ENCODE measurements around the gene MSANTD2.

MSANTD2 gene

DNA sequence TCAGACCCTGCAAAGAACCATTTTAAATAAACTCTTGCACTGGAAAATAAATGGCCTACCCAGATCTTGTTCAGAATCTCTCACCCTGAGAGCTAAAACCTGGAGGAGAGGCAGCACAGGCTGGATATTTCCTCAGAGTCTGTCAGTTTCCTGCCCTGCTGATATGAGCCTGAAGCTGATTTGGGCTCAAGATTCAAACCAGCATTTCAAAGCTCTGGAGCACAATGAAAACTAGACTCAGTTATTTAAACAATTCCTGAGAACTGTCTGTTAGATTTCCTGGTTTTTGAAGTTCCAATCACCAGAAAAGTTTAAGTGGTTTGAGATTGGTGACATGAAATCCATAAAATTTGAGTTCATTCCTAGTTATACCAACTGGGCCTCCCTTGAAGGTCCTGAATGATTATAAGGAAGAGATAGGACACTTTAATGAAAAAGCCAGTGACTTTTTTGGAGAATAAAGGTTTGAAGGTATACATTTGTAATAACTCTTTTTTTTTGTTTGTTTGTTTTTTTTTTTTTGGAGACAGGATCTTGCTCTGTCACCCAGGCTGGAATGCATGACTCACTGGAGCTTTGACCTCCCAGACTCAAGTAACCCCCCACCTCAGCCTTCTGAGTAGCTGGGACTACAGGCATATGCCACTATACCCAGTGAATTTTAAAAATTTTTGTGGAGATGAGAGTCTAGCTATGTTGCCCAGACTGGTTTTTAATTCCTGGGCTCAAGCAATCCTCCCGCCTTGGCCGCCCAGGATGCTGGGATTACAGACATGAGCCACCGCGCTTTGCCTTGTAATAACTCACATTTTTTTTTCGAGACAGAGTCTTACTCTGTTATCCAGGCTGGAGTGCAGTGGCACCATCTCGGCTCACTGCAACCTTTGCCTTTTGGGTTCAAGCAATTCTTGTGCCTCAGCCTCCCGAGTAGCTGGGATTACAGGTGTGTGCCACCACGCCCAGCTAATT lies 30.1 kb downstream of the MSANTD2 start:
- no peak for DNase-seq

DNA sequence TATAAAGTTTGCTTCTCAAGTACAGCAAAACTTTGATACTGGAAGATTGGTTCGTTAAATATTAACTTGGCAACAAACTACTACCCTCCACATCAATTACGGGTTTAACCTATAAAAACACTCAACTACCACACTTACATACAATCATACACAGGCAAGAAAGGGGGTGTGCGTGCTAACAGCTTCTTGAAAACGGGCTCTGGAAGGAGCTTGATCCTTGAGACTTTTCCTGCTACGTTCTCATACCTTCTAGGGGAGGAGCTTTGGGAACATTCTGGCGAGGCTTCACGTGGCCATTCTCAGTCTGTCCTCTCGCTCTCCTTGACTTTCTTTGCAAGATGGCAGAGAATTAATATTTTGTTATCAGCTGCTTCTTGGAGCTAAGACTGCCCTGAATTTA lies 31.3 kb downstream of the MSANTD2 start:
- DNase-seq, result no peak

DNA sequence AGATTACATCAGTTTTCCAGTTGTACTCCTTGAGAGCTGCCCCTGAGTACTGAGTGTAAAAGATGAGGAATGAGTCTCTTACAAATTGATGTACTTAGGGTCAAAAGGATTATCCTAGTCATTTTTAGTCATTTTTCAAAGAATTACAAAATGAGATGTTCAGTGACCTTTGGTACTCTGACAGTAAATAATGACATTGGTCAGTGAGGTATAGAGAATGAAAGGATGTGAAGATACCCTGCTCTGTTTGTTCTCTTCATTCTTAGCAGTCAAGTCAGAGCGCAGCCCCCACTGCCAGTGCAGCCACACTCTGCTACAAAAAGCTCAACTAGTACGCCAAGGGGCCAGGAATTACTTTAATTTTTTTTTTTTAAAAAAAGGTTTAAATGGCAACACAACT lies 34.0 kb downstream of the MSANTD2 start:
- DNase-seq, result no peak

DNA sequence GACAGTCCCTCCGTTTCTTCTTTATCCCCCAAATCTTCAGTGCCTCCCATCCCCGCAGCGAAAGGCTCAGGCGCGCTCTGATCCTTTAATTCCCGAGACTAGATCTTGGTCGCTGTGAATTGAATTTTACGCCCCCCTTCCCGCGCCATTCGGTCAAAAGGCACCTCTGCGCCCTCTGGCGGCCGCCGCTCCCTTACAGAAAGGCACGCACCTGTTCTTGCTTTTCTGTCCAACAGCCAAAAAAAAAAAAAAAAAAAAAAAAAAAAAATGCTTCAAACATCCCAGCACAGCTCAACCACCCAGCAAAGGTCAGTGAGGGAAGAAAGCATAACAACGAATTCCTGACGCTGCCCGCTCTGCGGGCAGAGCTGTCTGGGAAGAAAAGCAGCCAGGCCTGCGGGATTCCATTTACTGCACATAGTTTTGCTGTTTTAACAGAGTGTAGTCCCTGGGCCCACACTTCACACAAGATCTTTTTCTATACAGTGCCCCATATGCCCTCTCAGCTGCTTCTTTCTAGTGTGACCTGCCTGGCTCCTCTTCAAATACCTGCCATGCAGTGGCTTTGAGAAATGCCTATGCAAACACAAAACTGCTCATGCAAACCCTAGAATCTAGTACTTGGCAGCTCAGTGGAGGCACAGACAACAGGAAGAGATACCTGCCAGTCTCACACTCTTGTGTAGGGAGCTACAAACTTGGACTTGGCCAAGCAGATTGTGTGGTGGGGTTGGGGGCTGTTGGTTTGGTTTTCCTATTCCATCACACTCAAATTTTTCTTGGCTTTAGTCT lies 36.9 kb downstream of the MSANTD2 start:
- peak; percentile 57 to 81 (median 72) for DNase-seq

GRCh38 chr11:124762624-124763155 lies 37.5 kb downstream of the MSANTD2 start:
- DNase-seq, result peak in 1 of 4 experiments; percentile 34

GRCh38 chr11:124762105-124762623 lies 38.0 kb downstream of the MSANTD2 start, which contains the start of gene ESAM:
Gene ESAM (minus strand): TSS chr11:124762290. CDS start chr11:124762154, 136 bp downstream.
- DNase-seq, result peak in 3 of 4 experiments; percentile 20 to 60 (median 46)

DNA sequence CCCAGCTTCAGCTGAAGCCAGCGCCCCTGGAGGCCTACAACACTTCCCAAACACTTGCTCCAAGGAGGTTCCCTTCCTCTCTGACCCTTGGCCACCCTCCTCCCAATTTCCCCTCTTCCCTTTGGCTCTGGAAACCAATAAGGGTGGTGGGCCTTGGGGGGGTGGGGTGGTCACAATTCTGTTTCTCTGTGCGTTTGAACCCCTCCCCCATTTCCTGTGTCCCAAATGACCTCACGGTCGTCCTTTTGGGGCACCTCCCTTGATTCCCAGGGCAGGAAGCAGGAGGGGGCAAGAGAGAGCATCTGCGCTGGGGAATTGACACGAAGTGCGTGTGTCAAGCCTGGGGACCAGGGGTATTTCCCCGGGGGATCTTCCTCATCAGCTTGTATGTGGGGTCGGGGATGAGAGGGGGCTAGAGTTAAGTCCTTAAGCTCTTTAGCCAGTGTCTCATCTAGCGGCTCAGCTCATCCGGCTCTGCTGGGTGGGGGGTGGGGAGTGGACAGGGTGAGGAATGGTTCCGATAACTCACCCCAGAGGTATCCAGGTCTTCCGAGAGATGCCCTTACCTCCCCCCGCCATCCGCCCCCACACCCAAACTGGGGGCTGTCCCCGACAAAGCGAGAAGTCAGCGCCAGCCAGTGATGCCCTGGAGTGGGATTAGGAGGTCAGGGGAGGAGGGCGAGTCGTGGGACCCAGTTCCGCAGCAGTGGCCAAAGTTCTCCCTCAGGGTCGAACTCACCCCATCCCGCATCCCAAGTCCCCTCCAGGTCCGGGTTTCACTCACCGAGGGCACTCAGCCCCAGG lies 38.7 kb downstream of the MSANTD2 start:
- DNase-seq, result no peak

GRCh38 chr11:124760806-124761205 lies 39.4 kb downstream of the MSANTD2 start:
- no peak for DNase-seq

DNA sequence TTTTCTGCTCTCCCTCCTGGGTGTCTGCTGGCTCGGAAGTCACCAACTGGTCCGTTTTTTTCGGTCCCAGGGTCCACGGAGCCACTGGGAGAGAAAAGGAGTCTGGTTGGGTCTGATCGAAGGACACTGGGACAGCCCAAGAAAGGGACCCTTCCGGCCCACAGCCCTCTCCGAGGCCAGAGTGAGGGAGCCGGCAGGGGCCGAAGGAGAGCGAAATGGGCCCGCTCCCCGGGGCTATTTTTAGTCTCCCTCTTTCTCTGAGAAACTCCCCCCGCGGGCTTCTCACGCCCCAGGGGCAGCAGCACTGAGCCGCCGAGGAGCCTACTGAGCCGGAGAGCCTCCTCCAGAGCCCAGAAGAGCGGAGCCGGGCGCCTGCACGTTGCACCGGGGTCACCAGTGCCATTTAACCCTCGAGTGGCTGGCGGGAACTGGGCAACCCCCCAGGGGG lies 40.0 kb downstream of the MSANTD2 start:
- no peak for DNase-seq

DNA sequence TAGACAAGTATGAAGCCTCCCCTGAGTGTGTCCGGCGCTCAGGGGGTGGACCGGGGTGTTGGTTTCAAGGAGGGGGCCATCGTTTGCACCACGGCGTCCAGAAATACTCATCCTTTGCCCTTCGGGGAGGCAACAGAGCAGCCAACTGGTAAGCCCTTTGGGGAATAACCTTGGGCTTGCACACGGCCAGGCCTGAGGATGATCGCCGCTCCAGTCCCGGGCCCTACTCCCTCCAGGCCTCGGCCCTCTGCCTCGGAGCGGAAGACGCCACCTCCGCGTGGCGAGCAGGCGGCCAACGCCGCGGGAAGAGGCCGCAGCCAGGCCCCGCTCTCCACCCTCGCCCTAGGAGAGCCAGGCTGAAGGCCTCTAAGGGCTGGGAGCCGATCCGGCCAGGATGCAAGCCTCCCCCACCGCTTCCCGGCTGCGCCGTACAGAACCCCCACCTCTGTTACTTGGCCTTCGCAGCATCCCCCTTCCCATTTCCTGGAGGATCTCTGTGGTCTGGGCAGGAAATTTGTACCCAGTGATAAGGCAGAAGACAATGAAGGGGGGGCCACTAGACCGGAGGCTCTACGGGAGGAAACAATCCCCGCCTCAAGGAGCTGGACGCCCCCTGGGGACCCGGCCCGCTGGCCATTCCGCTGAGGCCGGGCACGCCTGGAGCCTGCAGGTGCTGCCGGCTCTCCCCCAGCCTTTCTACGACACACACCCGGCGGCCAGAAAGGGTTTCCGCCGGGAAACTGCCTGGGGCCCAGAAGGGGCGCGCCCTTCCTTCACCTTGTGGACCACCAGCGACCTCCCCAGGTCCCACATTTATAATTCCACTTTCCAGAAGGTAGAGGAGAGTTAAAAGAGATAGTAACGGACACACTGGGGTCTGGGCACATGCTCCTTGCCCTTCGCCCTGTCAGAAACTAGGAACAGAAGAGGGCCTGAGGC lies 40.7 kb downstream of the MSANTD2 start:
- DNase-seq, result no peak

GRCh38 chr11:124758355-124759265 lies 41.6 kb downstream of the MSANTD2 start:
- DNase-seq, result peak; percentile 84 to 91 (median 88)

DNA sequence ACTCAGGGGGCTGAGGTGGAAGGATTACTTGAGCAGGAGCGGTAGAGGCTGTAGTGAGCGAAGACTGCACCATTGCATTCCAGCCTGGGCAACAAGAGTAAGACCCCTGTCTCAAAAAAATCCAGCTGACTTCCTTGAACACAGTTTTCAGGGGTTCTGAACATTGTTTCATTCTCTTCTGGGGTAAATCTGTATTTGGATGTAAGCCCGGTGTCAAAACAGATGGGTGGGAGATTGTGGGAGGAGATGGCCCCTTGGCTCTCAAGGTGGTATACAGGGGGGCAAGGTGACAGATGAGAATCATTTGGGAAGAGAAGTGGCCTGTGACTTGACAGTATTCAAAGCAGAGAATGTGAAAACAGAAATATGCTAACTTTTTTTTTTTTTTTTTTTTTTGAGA lies 42.9 kb downstream of the MSANTD2 start:
- no peak for DNase-seq

- no peak for DNase-seq
These were observed 43.4 kb downstream of the MSANTD2 start for GRCh38 chr11:124756753-124757227.

DNA sequence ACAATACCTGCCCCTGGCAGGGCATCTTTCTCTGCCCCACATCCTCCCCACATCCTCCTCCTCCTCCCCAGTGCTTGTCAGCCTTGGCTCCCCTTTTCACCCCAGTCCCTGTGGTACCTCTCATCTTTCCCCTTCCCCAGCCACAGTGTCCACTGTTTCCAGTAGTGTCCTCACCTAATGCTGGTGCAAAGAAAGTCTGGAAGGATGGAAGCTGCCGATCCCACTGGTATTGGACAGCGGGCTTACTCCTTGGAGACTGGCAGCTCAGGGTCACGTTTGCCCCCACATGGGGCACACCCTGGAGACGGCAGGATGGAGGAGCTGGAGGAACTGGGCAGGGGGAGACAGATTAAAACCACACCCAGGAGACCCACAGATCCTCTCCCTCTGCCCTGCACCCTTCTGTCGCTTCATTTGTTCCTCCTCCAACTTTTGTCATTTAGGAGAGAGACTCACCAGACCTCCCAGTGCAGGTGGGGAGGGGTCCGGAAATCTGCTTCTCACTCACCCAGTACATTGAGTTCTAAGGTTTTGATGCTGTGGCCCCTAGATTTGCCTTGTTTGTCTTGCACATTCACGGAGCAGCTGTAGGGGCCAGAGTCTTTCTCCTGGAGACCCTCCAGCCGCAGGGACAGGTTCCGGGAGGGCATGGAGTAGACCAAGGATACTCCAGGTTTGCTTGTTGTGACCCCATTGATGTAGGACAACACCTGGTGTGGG lies 44.0 kb downstream of the MSANTD2 start:
- no peak for DNase-seq

DNA sequence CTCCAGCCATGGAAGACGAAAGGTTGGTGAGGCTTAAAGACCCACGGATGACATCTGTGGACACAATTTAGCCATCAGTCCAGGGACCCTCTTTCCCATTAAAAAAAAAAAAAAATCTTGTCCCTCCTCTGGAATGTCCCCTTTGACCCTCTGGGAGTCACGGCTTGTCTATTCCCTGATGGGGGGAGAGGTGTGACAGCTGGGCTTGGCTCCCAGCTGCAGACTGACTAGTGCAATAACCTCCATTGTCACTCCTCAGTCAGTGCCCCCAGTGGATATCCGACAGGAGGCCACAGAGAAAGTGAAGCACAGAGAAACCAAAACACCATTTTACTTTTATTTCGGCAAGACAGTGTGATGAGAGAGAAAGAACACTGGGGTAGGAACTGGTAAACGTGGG lies 45.5 kb downstream of the MSANTD2 start:
- DNase-seq, result no peak

DNA sequence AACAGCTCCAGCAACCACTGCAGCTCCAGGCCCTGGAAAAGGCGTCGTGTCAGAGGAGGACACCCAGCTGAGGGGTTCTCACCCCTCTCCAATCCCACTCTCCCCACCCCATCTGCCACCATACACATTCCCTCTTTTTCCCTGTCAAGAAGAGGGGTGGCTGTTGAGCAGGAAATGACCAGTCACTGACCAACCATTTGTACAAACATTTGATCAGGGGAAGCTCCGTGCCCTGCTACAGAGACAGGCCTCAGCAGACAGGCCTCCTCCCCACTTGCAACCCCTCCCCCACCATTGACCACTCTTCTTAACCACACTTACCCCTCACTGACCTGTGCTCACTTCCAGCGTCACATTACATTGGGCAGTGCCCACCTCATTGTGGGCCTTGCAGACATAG lies 45.9 kb downstream of the MSANTD2 start:
- DNase-seq, result no peak

- DNase-seq, result no peak
These were observed 46.6 kb downstream of the MSANTD2 start for GRCh38 chr11:124753624-124754023.

DNA sequence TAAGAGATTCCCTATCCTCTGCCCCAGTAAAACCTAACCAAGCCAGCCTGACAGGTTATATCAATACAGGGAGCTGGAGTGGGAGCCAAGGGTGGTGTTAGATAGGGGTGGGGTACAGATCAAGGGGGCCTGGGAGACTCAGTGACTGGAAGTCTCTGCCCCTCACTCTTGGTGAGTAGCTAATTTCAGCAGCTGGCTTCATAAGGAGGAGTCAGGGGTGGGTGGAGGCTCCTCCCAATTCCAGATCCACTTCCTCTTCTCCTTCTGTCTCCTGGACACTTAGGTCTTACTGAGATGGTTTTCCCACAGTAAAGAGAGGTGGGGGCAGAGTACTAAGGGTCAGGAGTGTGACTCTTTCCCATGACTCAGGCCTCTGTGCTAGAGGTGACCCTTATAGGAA lies 47.0 kb downstream of the MSANTD2 start:
- DNase-seq, result peak; percentile 60 to 76 (median 74)

Measured in suppressor macrophage (primary cell).